Astrocyte of the spinal cord (primary cell): ENCODE results near the gene SOCS3.

Experiments
- DNase-seq: peaks from one replicate; pipeline ENCODE4 v3.0.0; 2011; ENCODE audit warnings: low read depth, low spot score
- H3K4me3 ChIP-seq: 2 replicates; pipeline ENCODE4 v1.5.1; 2011; ENCODE audit warnings: low read depth, mild to moderate bottlenecking, low read length, moderate library complexity
- in situ Hi-C: cut with HindIII; loops from 2 replicates; pipeline ENCODE4 v1.10.0; 2017; ENCODE audit warnings: low sequenced_read_pairs
- TF ChIP-seq, protein P1 (sequence below): IDR thresholded peaks from 2 replicates; pipeline ENCODE4 v1.5.1; 2012; ENCODE audit warnings: low read depth, mild to moderate bottlenecking, low read length, inconsistent platforms

The SOCS3 gene

DNA sequence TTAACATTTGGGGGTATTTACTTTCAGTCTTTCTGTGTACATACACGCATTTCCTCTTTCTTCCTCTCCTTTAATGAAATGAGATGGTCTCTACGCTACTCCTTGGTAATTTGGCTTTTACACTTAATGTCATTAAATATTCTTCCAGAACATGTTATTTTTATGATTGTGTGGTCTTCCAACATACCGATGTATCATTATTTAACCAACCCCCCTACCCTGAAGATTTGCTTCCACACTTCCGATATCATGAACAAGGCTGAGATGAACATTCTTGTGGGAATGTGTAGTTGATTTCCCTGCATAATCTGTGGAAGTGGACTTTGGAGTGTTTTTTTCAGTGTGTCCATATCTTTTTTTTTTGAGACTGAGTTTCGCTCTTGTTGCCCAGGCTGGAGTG, 16.3 kb upstream of the SOCS3 start:
- TF ChIP-seq, protein P1, sequence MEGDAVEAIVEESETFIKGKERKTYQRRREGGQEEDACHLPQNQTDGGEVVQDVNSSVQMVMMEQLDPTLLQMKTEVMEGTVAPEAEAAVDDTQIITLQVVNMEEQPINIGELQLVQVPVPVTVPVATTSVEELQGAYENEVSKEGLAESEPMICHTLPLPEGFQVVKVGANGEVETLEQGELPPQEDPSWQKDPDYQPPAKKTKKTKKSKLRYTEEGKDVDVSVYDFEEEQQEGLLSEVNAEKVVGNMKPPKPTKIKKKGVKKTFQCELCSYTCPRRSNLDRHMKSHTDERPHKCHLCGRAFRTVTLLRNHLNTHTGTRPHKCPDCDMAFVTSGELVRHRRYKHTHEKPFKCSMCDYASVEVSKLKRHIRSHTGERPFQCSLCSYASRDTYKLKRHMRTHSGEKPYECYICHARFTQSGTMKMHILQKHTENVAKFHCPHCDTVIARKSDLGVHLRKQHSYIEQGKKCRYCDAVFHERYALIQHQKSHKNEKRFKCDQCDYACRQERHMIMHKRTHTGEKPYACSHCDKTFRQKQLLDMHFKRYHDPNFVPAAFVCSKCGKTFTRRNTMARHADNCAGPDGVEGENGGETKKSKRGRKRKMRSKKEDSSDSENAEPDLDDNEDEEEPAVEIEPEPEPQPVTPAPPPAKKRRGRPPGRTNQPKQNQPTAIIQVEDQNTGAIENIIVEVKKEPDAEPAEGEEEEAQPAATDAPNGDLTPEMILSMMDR: no peak
- no peak overlapping the region for H3K4me3 ChIP-seq
- in situ Hi-C loops: no loop called here

GRCh38 chr17:78375401-78376151, 15.7 kb upstream of the SOCS3 start:
- TF ChIP-seq, protein P1: no peak
- in situ Hi-C loops: no loop called here
- no peak overlapping the region for H3K4me3 ChIP-seq
- DNase-seq: peak; percentile 96

More for the DNA sequence above, 16.3 kb upstream of the SOCS3 start:
- no peak for DNase-seq

- peak; percentile 86 for DNase-seq
- TF ChIP-seq, protein P1: no peak
- no peak overlapping the region for H3K4me3 ChIP-seq
- in situ Hi-C loops: no loop called here
Observed at GRCh38 chr17:78374631-78375274, 14.9 kb upstream of the SOCS3 start.

GRCh38 chr17:78374189-78374588, 14.3 kb upstream of the SOCS3 start:
- DNase-seq: no peak
- no peak overlapping the region for H3K4me3 ChIP-seq
- in situ Hi-C loops: no loop called here
- TF ChIP-seq, protein P1: no peak

- in situ Hi-C loops: no loop called here
- TF ChIP-seq, protein P1: no peak
Observed at GRCh38 chr17:78372841-78373240, 13.0 kb upstream of the SOCS3 start.

GRCh38 chr17:78371056-78371455, 11.2 kb upstream of the SOCS3 start:
- no peak overlapping the region for H3K4me3 ChIP-seq
- in situ Hi-C loops: no loop called here
- no peak for DNase-seq
- TF ChIP-seq, protein P1: no peak

More at GRCh38 chr17:78372841-78373240, 13.0 kb upstream of the SOCS3 start:
- no peak for DNase-seq
- H3K4me3 ChIP-seq: no peak overlapping the region
